ENCODE measurements around the gene RIPK4. TPM values are rescaled to one million over a fixed set of nuclear protein-coding genes. Genes with fewer than 3 reads are reported as not detected.

RIPK4 gene
- total and polyA plus RNA-seq, 2 of the 13 experiments (the other 11 are each of a cell fraction or from before 2014, with no cell fraction given): 3.1 to 4.9 TPM

DNA sequence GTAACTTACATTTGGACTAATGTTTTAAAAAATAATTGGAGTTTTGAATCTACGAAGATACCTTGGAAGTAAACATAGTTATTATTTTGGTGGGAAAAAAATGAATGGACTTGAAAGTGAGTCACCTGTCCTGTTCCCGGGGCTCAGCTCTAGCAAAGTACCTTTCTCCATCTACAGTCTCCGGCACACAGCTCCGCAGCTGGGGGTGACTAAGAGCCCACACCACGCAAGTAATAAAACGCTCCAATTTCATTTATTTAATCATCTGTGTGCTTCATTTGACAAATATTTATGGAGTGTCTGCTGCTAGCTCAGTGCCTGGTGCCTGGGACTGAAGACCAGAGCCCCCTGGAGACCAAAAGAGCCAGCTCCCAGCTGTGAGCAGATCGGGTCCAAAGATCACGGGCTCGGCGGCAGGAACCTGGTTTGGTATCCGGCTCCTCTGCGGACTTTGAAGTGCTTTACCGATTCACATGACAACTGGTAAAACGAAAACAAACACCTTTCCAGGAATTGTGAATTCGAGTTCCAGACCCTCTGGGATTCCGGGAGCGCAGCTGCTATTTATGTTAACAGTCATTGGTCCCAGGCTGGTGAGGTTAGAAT is 1.7 kb upstream of the RIPK4 start (continued):
- peak; percentile 43; the same call in 1 of the 2 replicates for TF ChIP-seq HMGXB3 (CRISPR knock-in tag; IDR thresholded peaks at IDR 0.05; ENCODE audit: borderline replicate concordance)
- TF ChIP-seq RXRA (CRISPR knock-in tag; IDR thresholded peaks at IDR 0.05): peak; percentile 75; the same call in 1 of the 2 replicates
- TF ChIP-seq, protein P1, sequence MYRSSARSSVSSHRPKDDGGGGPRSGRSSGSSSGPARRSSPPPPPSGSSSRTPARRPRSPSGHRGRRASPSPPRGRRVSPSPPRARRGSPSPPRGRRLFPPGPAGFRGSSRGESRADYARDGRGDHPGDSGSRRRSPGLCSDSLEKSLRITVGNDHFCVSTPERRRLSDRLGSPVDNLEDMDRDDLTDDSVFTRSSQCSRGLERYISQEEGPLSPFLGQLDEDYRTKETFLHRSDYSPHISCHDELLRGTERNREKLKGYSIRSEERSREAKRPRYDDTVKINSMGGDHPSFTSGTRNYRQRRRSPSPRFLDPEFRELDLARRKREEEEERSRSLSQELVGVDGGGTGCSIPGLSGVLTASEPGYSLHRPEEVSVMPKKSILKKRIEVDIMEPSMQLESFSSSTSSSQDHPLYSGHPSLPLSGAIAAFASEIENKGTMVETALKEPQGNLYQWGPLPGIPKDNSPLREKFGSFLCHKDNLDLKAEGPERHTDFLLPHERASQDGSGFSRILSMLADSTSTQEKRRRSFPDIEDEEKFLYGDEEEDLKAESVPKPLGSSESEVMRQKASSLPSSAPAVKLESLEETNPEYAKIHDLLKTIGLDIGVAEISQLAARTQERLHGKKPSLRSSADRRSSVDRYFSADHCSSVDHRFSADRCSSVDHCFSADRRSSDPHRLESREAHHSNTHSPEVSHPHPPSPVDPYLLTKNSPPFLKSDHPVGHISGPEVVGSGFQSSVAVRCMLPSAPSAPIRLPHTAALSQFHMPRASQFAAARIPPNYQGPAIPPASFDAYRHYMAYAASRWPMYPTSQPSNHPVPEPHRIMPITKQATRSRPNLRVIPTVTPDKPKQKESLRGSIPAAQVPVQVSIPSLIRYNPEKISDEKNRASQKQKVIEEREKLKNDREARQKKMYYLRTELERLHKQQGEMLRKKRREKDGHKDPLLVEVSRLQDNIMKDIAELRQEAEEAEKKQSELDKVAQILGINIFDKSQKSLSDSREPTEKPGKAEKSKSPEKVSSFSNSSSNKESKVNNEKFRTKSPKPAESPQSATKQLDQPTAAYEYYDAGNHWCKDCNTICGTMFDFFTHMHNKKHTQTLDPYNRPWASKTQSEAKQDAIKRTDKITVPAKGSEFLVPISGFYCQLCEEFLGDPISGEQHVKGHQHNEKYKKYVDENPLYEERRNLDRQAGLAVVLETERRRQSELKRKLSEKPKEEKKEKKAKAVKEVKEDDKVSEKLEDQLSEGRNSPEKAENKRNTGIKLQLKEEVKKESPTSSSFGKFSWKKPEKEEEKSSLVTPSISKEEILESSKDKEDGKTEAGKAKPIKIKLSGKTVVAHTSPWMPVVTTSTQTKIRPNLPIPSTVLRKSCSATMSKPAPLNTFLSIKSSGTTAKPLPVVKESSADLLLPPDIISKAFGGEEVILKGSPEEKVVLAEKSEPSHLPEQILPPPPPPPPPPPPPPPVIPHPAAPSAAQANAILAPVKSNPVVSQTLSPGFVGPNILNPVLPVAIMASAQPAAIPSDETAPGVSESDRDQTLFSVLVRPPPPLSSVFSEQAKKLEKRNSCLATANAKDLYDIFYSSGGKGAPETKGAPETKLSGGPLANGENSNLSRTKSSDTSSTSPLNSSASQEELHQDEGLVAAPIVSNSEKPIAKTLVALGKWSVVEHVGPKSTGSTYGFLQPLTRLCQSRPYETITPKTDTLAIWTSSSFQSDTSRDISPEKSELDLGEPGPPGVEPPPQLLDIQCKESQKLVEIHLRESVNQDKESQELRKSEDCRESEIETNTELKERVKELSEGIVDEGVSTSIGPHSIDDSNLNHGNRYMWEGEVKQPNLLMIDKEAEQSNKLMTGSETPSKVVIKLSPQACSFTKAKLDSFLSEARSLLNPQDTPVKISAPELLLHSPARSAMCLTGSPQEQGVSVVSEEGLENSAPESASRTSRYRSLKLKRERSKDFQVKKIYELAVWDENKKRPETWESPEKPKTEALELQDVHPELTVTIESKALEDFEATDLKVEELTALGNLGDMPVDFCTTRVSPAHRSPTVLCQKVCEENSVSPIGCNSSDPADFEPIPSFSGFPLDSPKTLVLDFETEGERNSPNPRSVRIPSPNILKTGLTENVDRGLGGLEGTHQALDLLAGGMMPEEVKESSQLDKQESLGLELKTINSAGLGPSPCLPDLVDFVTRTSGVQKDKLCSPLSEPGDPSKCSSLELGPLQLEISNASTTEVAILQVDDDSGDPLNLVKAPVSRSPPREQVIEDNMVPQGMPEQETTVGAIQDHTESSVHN (CRISPR knock-in tag; IDR thresholded peaks at IDR 0.05): no peak
- no peak for TF ChIP-seq ZNF446 (CRISPR knock-in tag; IDR thresholded peaks at IDR 0.05)
- peak; percentile 73 for TF ChIP-seq XRCC5 (optimal IDR thresholded peaks at IDR 0.05; ENCODE audit: low read length)
- no peak for TF ChIP-seq HES4 (CRISPR knock-in tag; IDR thresholded peaks at IDR 0.05; ENCODE audit: borderline replicate concordance)
- no peak for TF ChIP-seq TBX3 (IDR thresholded peaks at IDR 0.05; ENCODE audit: borderline replicate concordance)
- TF ChIP-seq ZNF430 (CRISPR knock-in tag; IDR thresholded peaks at IDR 0.05): no peak
- TF ChIP-seq ELF1 (CRISPR knock-in tag; IDR thresholded peaks at IDR 0.05): peak; percentile 33; the same call in 1 of the 2 replicates
- TF ChIP-seq MED13 (CRISPR knock-in tag; IDR thresholded peaks at IDR 0.05): no peak
- peak; percentile 30; the same call in 1 of the 2 replicates for TF ChIP-seq SP5 (CRISPR knock-in tag; IDR thresholded peaks at IDR 0.05; ENCODE audit: borderline replicate concordance, low read depth)
- TF ChIP-seq POGK (CRISPR knock-in tag; conservative IDR thresholded peaks at IDR 0.05): peak; percentile 27; the same call in 1 of the 2 replicates
- TF ChIP-seq, protein P2, sequence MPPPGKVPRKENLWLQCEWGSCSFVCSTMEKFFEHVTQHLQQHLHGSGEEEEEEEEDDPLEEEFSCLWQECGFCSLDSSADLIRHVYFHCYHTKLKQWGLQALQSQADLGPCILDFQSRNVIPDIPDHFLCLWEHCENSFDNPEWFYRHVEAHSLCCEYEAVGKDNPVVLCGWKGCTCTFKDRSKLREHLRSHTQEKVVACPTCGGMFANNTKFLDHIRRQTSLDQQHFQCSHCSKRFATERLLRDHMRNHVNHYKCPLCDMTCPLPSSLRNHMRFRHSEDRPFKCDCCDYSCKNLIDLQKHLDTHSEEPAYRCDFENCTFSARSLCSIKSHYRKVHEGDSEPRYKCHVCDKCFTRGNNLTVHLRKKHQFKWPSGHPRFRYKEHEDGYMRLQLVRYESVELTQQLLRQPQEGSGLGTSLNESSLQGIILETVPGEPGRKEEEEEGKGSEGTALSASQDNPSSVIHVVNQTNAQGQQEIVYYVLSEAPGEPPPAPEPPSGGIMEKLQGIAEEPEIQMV (CRISPR knock-in tag; IDR thresholded peaks at IDR 0.05; ENCODE audit: low read depth): no peak
